GM21447 (cell line): ENCODE measurements around the gene MAN2A2.

Experiments used
- ATAC-seq: cut with Tn5 transposase; IDR thresholded peaks from one replicate; pipeline ENCODE4 v1.9.1; 2021; ENCODE audit not compliant: unreplicated experiment

The MAN2A2 gene

DNA sequence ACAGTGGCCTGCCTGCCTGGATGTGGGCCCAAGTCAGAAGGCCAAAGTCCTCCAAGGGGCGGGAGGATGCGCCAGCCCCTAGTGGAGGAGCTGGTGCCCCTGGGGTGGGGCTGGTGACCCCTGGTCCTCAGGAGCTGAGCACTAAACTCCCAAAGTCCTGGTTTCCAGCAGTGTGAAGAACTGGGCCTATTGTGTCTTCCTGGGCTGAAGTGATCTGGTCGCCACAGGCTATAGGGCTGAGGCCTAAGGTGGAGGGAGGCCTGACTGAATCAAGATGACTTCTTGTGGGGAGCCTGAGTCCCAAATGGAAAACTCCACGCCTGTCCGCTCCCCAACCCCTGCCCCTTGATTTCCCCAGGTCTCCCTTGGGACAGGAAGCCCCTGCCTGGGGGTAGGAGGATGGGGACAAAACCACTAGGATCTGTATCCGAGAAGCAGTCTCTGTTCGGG lies 19.6 kb upstream of the MAN2A2 start:
- no peak for ATAC-seq

DNA sequence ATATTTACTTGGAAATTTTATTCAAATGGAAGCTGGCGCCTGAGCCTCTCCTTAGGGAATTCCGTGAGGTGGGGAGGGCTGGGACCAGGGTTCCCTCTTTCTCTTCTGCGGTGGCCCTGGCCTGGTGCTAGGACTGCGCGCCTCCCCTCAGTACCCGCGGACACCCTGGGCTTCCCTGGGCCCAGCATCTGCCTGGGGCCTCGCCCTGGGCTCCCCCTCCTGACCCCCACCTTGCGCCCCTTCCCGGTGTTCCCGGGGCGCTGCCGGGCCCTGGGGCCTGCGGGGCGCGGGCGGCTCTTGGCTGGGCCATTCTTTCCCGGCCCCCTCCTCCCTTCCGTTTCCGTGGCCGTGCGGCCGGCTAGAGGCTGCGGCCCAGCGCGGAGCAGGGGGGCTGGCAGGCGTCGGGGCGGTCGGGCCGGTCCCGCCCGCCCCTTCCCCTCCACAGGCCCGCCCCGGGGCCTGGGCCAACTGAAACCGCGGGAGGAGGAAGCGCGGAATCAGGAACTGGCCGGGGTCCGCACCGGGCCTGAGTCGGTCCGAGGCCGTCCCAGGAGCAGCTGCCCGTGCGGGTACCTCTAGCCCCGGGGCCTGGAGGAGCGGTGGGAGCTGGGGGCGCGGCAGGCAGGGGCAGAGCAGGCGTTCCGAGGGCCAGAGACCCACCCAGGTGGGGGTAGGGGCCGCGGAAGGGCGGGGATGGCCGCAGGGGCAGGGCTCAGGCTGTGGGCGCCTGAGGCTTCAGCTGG lies 19.0 kb upstream of the MAN2A2 start, which contains the start of gene FES:
FES (plus strand) TSS at position 529 of the 743 bp plus-strand sequence. CDS start 542 bp downstream, outside the sequence.
- no peak for ATAC-seq

DNA sequence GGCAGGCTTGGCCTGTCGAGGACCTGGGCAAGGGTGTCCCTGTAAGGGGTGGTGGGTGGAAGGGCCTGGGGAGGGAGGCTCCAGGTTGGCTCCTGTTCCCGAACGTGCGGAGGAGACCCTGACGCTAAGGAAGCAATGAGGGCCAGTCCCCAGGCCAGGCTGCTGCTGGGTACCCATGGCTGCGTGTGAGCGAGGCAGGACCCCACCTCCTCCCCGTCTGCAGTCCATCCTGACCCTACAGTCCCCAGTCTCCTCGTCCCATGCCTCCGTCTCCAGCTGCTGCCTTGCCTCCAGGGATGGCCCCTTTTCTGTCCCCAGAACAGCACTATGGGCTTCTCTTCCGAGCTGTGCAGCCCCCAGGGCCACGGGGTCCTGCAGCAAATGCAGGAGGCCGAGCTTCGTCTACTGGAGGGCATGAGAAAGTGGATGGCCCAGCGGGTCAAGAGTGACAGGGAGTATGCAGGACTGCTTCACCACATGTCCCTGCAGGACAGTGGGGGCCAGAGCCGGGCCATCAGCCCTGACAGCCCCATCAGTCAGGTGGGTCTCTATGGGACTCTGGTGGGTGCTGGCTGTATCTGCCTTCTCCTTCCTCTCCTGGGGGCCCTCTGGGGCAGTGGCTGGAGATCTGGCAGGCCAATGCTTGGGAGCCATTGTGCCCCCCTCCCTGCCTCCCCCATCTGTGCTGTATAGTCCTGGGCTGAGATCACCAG lies 18.2 kb upstream of the MAN2A2 start:
- peak; percentile 4 for ATAC-seq

DNA sequence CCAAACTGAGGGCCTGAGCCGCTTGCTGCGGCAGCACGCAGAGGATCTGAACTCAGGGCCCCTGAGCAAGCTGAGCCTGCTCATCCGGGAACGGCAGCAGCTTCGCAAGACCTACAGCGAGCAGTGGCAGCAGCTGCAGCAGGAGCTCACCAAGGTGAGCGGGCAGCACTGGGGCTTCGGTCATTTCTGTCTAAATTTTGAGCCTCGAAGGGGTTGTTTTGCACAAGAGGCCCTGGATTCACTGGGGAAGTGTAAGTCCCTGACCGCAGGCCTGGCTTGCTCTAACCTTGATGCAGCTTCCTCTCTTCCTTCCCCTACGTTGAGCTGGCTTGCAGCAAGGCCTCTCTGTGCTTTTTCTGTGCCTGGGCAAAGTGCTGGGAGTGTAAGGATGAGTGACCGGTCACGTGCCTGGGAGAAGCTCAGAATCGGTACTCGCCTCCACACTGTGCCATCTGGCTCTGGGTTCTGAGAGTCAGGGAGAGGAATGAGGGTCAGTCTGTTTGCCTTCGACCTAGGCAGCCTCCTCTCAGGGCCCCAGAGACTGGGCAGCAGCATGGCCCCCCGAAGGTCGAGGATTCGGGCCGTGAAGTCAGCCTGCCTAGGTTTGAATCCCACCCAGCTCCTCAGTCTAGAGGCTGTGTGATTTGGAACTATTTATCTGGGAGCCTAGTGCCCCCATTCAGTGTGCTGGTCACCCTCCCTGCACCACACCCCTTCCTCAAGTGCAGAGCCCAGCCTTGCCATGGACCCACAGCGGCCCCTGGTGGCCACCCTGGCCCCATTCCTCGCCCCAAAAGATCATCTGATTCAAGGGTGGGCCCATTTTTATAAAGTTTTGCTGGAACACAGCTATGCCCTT lies 17.4 kb upstream of the MAN2A2 start:
- peak; percentile 46 for ATAC-seq

DNA sequence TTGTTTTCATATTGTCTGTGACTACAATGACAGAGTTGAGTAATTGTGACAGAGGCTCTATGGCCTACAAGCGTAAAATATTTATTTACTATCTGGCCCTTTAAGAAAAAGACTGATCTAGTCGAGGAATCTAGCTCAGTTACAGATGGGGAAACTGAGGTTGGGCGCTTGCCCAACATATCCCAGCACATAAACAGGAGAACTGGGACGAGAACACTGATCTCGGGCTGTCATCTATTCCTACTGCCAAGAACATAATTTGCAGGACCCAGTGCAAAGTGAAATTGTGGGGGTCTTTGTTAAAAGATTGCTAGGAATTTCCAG lies 16.8 kb upstream of the MAN2A2 start:
- no peak for ATAC-seq

DNA sequence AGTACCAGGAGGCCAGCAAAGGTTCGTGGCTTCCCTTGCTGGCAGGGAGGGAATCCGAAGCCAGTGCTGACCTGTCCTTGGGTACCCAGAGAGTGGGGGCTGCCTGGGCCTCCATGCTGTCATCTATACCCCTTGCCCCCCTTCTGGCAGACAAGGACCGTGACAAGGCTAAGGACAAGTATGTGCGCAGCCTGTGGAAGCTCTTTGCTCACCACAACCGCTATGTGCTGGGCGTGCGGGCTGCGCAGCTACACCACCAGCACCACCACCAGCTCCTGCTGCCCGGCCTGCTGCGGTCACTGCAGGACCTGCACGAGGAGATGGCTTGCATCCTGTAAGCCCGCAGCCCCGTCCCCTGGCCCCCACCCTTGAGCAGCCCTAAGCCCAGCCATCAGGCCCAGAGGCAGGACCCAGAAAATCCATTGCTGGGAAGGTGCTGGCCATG lies 16.0 kb upstream of the MAN2A2 start:
- ATAC-seq = no peak

DNA sequence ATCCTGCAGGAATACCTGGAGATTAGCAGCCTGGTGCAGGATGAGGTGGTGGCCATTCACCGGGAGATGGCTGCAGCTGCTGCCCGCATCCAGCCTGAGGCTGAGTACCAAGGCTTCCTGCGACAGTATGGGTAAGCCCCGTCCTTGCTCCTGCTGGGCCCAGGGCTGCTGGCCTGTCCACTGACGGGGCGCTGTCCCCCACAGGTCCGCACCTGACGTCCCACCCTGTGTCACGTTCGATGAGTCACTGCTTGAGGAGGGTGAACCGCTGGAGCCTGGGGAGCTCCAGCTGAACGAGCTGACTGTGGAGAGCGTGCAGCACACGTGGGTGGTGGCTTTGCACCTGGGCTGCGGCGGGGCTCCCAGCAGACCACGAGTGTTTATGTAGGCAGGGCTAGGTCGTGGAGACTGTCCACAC lies 13.8 kb upstream of the MAN2A2 start:
- no peak for ATAC-seq

DNA sequence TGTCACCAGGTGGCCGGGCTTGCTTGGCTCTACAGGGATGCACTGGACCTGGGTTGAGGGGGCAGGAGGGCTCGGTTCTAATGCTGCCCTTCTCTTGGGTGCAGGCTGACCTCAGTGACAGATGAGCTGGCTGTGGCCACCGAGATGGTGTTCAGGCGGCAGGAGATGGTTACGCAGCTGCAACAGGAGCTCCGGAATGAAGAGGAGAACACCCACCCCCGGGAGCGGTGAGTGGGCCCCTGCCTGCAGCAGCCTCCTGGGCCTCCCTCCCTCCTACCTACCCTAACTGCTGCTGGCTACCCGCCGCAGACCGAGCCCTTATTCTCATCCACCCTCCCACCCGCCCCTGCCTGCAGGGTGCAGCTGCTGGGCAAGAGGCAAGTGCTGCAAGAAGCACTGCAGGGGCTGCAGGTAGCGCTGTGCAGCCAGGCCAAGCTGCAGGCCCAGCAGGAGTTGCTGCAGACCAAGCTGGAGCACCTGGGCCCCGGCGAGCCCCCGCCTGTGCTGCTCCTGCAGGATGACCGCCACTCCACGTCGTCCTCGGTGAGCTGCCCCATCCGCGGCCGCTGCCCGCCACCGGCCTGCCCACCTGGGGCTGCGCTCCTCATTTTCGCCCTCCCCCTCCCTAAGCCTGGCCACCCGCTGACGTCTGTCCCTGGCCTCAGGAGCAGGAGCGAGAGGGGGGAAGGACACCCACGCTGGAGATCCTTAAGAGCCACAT lies 13.2 kb upstream of the MAN2A2 start:
- ATAC-seq = no peak

DNA sequence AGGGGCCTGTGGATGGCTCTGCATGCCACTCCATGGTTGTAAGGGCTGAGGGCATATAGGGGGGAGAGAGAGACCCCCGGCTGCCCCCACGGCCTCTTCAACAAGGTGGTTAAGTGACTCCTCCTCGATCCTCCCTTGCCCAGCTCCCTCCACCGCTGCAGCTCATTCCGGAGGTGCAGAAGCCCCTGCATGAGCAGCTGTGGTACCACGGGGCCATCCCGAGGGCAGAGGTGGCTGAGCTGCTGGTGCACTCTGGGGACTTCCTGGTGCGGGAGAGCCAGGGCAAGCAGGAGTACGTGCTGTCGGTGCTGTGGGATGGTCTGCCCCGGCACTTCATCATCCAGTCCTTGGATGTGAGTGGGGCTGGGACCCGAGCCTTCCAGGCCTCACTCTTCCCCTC lies 12.3 kb upstream of the MAN2A2 start:
- ATAC-seq = no peak

DNA sequence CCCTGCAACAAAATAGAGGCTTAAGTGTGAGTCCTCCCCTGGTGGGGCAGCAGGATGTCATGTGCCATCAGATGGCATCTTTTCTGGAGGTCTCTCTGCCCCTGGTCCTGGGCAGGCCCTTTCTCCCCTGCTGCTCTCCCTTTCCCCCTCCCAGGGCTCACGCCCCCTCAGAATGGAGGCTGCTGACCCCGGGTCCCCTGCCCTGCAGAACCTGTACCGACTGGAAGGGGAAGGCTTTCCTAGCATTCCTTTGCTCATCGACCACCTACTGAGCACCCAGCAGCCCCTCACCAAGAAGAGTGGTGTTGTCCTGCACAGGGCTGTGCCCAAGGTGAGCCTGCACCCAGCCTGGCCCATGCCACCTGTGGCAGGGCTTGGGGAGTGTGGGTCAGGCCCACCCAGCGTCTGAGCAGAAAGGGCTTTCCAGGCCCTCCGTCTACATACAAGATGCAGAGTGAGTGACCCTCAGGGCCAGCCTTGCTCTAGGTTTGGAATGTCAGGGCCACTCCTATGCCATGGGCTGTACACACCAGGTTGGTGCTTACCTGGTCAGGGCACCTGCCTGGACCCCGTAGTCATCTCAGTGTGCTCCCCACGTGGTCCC lies 11.7 kb upstream of the MAN2A2 start:
- ATAC-seq = no peak

DNA sequence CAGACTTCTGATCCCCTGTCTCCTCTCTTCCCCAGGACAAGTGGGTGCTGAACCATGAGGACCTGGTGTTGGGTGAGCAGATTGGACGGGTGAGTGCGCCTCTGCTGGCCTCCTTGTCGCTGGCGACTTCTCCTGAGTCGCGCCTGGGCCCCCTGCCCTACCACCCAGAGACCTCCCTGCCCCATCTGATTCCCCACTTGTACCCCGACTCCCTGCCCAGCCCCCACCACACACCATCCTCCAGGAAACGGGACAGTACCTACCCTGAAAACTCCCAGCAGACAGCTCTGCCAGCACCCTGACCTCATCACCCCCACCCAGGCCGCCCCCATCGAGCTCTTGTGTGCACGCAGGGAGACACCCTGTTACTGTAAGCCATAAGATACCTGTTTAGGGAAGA lies 11.1 kb upstream of the MAN2A2 start:
- ATAC-seq = no peak

DNA sequence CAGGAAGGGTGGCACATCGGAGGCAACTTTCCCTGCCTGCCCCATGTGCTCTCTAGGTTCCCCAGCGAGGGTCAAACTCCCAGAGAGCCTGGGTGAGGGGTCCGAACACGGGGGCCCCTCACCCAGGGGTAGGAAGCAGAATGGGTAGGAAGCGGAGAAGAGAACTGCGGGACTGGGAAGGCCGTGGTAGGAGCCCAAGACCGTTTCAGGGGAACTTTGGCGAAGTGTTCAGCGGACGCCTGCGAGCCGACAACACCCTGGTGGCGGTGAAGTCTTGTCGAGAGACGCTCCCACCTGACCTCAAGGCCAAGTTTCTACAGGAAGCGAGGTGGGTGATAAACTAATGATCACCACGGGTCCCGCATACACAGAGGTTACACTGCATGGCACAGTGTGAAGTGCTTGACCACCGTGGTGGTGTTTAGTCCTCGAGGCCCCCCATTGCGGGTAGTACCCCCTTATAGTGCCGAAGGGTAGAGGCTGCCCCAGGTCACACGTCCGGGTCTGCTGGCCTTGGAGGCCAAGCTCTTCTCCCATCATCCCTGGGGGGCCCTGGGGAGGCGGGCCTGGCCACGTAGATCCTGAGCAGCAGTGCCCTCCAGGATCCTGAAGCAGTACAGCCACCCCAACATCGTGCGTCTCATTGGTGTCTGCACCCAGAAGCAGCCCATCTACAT lies 10.5 kb upstream of the MAN2A2 start:
- ATAC-seq = no peak

DNA sequence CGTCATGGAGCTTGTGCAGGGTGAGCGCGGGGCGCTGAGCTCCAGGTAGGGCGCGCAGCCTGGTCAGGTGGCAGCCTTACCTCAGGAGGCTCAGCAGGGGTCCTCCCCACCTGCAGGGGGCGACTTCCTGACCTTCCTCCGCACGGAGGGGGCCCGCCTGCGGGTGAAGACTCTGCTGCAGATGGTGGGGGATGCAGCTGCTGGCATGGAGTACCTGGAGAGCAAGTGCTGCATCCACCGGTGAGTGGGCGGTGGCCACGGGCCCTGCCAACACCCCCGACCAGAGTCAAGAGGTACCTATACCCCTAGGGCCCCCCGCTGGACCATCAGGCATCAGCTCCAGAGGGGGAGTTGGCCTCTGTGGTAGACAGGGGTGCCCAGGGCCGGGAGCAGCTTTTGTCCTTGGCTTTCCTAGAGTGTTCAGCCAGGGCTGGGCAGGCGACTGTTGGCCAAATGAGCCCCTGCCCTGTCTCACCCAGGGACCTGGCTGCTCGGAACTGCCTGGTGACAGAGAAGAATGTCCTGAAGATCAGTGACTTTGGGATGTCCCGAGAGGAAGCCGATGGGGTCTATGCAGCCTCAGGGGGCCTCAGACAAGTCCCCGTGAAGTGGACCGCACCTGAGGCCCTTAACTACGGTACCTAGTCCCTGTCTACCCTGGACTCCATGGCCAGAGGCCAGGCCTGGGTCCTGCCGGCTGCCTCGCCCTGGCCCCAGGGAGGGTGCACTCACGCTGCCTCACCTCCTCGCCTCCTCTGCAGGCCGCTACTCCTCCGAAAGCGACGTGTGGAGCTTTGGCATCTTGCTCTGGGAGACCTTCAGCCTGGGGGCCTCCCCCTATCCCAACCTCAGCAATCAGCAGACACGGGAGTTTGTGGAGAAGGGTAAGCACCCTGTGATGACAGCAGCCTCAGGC lies 9.7 kb upstream of the MAN2A2 start:
- no peak for ATAC-seq

DNA sequence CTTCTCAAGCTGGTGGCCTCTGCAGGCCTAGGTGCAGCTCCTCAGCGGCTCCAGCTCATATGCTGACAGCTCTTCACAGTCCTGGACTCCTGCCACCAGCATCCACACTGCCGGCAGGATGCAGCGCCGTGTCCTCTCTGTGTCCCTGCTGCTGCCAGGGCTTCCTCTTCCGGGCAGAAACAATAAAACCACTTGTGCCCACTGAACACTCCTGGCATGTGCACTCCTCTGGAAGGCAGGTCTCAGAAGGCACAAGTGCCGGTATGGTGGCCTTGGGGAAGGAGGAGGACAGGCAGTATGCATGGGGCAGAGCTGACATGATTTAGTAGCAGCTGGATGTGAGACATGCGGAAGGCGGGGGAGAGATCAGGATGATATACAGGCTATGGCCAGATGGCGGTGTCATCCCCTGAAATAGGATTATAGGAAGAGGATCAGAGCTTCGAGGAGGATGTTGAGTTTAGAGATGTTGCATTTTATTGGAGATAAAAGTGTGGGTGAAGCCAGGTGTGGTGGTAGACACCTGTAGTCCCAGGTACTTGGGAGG lies 7.5 kb upstream of the MAN2A2 start:
- ATAC-seq = no peak

DNA sequence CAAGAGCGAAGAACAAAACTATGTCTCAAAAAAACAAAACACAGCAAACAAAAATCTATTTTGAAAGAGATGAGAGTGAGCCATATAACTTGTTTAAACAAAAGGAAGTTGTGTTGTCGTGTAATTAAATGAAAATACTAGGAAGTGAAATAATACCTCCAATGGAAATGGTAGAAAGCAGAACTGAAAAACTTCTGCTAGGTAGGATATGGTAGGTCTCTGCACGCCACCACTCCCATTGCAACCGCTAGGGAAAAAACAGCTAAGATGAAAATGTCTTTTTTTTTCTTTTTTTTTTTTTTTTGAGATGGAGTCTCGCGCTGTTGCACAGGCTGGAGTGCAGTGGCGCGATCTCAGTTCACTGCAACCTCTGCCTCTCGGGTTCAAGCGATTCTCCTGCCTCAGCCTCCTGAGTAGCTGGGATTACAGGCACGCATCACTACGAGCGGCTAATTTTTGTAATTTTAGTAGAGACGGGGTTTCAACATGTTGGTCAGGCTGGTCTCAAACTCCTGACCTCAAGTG lies 5.9 kb upstream of the MAN2A2 start:
- ATAC-seq = peak; percentile 64

DNA sequence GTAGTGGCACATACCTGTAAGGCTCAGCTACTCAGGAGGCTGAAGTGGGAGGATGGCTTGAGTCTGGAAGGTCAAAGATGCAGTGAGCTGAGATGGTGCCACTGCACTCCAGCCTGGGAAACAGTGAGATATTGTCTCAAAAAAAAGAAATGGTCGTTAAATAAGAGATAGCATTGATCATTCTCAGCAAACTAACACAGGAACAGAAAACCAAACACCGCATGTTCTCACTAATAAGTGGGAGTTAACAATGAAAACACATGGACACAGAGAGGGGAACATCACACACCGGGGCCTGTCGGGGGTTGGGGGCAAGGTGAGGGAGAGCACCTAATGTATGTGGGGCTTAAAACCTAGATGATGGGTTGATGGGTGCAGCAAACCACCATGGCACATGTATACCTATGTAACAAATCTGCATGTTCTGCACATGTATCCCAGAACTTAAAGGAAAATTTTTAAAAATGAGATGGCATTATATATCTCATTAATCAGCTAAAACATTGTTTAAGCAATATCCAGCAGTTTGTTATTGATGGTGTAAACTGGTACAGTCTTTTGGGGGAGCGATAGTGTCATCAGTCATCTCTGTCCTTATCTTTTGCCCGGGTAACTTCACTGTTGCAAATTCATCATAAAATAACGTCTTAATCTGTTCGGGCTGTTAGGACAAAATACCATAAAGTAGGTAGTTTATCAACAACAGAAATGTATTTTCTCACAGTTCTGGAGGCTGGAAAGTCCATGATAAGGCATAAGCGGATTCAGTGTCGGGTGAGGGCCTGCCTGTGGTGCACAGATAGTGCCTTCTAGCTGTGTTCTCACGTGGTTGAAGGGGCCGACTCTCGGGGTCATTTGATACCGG lies 1.7 kb upstream of the MAN2A2 start:
- ATAC-seq = no peak

DNA sequence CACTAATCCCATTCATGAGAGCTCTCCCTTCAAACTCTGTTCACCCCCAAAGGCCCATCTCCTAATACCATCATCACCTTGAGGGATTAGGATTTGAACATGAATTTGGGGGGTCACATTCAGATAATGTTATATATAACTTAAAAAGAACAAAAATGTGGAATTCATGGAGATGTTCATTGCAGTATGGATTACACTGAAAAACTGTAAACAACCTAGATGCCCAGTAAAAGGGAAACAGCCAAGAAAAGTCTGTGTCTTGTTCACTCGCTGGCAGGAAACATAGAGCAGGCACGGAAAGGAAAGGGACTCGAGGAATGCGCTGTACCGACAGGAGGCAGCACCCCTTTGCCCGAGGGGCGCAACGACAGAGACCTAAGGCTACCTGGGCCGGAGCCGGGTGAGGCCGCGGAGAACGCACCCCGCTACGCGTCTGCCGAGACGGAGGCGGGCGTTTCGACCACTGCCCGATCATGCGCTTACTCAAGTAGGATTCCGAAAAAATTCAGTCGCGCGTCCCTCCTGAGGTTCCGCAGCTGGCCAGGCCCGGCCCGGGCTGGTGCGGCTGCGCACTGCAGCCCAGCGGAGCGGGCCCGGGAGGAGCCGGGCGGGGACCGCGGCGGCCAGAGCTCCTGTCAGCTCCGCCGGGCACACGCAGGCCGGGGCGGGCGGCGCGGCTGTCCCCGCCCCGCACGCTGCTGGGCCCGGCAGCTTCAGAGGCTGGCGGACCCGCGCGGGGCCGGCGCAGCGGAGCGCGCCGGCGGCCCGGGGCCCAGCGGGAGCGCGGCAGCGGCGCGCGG lies 862 bp upstream of the MAN2A2 start:
- peak; percentile 67 for ATAC-seq
